ENCODE data around the gene GRIK5.
"Not testable (repeated sequence)": the region's sequence is repeated elsewhere in the genome, so short reads cannot be mapped to it uniquely, and the experiment has no call there.

The GRIK5 gene

DNA sequence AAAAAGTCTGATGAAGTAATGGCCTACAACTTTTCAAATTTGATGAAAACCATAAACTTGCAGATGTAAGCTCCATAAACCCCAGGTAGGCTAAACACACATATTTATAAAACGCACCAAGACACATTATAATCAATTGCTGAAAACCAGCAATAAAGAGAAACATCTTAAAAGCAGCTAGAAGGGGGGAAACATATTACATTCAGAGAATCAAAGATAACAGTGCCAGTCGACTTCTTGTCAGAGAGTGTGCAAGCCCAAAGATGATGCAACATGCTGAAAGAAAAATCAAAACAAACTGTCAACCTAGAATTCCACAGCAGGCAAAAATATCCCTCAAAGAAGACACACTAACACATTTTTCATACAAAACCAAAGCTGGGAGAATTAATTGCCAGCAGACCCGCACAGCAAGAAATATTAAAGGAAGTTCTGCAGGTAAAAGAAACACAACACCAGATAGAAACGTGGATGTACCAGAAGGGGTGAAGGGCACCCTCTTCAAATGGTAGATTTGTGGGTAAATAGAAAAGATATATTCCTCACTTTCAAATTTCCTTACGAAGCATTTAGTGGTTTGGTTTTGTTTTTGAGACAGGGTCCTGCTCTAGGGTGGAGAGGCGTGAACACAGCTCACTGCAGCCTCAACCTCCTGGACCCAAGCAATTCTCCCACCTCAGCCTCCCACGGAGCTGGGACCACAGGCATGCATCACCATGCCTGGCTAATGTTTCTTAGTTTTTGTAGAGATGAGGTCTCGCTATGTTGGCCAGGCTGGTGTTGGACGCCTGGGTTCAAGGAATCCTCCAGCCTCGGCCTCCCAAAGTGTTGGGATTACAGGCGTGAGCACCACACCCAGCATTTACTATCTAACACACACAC is 59.5 kb downstream of the GRIK5 start:
- DNase-seq (ENCODE audit: low spot score), result no peak

DNA sequence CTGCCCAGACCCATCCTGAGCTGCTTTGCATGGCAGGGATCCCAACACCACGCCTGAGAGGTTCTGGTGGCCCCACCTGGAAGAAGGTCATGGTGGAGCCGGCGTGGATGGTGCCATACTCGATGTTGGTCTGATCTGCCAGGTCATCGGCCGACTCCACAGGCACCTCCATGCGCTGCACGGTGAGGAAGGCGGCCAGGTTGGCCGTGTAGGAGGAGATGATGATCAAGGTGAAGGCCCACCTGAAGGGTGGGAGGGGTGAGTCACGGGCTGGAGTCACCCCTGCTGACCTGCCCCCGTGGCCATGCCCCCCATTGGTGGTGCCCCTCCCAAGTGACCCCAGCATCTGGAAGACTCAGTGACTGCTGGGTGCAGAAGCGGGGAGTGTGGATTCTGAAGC is 63.4 kb downstream of the GRIK5 start:
- DNase-seq (ENCODE audit: low spot score), result no peak

DNA sequence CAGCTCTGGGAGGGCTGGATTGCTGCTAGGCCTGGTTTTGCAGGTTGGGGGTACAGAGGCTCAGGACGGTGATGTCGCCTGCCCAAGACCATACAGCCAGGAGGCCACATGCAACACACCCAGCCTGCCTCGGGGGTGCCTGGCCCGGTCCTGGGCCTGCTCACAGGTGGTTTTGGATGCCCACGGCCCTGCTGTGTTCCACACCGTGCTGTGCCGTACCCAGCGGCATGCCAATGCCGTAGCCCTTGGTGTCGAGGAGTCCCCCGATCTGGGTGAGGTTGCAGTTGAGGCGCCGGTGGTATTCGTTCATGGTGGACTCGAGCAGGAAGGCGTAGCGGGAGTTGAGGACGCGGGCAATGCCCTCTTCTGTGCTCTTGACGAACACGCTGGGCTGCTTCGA is 64.5 kb downstream of the GRIK5 start:
- no peak for DNase-seq (ENCODE audit: low spot score)

DNA sequence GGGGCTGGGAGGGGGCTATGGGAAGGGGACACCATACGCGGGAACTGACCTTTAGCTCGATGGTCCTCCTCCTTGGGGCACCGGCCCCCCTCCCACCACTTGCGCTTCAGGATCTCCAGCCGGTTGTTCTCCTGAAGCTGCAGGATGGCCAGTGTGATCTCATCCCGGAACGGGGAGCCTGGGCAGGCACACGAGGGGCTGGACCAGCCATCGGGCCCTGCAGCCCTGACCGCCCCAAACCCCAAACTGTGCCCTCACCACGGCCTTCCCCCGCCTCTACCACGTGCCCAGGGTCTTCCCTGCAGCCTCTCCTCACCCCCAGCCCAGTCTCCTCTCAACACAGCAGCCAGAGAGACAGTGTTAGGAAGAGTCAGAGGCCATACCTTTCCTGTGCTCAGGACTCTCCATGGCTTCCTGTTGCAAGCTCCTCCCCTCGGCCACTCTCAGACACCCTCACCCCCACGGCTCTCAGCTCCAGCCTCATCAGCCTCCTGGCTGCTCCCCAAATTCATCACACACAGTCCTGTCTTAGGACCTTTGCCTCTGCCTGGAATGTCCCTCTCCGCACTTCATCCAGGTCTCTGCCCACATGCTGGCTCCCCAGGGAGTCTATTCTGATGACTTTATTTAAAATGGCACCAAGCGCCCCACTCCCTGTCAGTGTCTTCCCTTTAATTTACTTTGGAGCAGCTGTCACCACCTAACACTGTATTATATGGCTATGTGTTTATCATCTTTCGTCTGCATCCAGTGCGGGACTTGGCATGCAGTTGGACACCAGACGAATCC is 66.3 kb downstream of the GRIK5 start:
- no peak for DNase-seq (ENCODE audit: low spot score)

DNA sequence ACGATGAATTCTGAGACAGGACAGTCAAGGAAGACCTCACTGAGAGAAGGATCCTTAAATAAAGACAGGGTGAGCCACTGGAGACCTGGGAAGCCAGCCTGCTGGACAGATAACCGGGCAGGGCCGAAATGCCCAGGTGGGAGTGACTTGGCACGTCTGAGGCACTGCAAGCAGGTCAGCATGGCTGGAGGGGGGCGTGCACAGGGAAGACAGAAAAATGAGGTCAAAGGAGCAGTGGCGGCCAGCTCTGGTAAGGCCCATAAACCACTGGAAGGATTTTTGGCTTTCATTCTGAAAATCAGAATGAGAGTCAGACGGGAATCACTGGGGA is 70.2 kb downstream of the GRIK5 start:
- no peak for DNase-seq (ENCODE audit: low spot score)

DNA sequence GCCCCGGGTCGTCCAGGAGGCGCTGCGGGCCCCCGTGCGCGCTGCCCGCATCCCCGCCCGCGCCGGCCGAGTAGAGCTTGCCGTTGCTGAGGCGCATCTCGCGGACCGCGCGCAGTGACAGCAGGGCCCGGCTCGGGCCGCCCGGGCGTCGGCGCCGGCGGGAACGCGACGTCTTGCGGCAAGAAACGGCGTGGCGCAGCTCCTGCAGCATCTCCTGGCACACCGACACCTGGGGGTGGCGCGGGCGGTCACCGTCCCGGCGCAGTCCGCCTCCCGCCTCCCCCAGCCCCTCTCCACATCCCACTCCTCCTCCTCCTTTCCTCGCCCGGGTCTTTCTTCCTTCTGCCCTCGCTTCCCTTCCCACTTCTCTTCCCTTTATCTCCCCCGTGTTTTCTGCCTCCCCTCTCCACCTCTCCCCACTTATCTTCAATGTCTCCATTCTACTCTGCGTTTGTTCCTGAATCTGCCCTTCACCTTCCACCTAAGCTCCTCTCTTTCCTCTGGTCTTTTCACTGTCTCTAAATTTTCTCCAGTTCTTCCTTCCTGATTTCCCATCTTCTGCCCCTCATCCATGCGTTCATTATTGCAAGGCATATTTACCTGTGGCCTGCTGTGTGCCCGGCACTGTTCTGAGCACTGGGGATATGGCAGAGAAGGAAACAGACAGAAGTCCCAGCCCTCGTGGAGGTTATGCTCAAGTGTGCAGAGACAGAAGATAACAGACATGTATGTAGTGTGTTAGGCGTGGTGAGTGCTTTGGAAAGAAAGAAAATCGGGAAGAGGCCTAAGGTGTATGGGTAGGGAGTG is 70.7 kb downstream of the GRIK5 start:
- DNase-seq (ENCODE audit: low spot score), result no peak

DNA sequence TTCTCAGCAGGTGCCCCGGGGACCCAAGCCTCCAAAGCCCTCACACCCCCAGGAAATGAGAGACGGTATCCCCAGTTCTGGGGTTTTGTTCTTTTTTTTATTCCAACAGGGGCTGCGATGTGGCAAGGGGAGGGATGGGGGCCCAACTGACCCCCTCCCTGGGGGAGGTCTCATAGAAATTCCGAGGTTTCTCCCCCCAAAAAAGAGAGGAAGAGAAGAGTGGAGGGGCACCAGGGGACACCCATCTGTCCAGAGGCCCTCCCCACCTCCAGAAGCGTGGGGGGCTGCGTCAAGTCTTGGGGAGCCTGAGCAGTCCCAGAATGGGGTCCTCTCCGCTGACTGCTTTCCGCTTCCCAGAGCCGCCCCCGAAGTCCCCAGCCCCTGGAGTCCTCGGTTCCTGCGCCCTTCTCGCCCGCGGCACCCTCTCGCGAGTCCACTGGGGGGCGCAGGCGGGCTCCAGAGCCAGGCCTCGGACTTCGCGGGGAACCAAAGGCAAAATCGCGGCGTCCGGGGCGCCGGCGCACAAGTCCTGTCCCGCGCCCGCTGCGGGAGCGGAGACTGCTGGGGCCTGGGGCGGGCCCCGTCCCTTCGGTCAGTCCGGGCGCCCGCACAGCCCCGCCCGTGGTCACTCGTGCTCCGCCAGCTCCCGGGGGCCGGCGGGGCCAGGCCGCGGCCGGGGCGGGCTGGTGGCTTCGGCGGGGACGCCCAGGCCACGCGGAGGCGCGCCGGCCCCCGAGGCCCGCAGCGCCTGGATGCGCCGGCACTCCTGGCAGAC is 71.6 kb downstream of the GRIK5 start:
- DNase-seq (ENCODE audit: low spot score), result no peak

DNA sequence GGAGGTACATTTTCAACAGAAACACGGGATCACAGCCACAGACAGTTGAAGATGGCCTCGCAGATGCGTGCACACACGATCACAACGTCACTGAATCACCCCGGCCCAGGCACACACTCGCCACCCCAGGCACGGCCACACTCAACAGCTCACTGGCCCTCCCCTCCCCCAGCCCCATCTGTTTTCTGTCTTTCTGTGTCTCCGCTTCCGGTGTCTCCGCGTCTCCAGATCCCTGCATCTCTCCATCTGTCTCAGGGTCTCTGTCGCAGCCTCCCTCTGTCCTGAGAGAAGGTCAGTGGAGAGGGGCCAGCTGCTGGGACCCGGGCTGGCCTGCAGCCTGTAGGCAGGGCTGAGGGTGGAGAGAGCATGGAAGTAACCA is 72.2 kb downstream of the GRIK5 start:
- no peak for DNase-seq (ENCODE audit: low spot score)

DNA sequence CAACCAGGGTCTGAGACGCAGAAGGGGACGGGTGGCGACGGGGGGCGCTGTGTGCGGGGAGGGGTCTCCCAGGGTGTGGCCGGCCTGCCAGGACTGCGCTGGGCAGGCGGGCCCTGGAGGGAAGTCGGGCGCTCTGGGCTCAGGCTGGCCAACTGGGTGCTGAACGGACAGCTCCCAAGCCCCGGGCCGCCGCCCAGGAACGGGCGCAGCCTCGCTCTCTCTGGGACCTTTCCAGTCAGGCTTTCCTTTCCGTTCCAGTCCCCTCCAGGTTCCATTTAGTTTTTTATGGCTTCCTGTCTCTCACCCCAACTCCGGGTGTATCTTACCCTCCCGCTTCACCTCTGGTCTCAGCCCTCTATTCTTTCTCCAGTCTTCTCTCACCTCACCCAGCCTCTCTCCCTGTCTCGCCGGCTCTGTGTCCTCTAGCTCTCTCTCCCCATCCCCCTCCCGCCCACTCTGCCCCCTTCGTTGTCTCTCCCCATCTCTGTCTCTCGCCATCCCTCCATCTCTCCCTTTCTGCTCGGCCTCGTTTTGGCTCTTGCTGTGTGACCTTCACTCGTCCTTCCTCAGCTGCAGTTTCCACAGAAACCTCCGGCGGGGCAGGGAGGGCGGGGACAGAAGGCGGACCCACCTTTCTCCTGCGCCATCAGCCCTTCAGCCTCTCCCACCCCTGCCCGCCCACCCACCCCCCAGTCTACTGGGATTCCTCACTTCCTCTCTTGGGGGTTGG is 72.7 kb downstream of the GRIK5 start:
- DNase-seq (ENCODE audit: low spot score), result no peak

DNA sequence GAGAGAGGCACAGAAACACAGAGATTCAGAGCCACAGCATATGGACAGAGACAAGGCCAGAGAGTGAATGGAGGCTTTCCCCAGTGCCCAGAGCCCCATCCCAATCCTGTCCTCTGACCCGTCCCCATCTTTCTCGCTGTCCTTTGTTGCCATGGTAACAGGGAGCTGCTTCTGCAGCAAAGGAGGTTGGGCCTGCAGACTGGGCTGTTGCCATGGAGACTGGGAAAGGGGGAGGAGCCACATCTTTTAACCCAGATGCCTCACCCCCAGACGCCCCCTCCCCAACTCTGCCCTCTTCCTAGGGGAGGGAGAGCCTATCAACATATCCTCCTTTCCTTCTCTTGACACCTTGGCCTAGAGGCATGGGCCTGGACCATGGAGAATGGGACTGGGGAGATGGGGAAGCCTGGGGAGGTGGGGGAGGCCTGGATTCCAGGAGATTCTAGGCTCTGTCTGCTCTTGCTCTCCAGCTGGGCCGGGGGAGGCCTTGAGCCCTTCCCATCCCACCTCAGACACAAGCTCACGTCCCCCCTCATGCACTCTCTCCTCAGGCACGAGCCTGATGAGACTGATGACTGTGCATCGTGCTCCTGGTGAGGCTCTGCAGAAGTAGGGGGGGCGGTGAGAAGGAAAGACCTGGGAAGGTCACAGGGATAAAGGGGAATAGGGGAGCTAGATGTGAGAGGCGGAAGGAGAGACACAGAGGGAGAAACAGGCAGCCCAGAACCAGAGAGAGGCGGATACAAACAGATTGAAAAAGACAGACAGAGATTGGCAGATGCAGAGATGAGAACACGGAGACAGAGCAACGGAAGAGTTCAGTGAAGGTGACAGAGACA is 73.8 kb downstream of the GRIK5 start:
- DNase-seq (ENCODE audit: low spot score), result peak; percentile 63

DNA sequence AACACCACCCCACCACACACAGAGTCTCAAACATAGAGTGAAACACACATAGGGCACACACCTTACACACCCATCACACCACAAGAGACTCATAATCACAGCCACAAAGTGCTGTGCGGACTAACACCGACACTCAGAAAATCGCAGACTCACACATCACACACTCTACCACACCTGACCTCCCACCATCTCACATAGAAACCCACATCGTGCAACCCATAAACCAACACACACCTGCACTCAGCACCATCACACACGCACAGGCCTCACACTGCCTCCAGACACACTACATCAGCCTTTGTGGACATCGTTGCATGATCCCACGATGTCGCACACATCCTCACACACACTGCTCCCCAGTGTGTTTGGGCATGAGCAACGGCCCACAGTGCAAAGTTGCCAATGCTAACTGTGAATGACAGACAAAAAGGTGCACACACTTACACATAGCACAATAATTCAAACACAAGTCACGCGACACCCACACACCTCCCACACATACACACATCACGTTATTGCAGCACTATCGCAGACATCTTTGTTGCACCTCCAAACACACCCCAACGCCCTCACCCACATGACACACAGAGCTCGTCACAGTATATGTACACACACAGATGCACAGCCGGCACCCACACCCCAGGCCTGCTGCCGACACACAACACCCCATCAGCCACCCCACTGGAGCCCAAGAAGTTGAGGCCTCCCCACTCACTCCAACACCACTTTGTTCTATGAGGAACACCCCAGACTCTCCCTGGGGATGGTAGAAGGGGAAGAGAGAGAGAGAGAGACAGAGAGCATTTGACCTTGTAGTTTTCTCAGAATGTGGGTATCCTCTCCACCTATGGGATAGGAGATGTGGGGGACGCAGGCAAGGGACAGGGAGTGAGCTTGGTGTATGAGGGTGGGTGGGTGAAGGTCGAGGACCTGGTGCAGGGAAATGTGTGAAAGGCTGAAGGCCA is 74.7 kb downstream of the GRIK5 start:
- DNase-seq (ENCODE audit: low spot score), result no peak

DNA sequence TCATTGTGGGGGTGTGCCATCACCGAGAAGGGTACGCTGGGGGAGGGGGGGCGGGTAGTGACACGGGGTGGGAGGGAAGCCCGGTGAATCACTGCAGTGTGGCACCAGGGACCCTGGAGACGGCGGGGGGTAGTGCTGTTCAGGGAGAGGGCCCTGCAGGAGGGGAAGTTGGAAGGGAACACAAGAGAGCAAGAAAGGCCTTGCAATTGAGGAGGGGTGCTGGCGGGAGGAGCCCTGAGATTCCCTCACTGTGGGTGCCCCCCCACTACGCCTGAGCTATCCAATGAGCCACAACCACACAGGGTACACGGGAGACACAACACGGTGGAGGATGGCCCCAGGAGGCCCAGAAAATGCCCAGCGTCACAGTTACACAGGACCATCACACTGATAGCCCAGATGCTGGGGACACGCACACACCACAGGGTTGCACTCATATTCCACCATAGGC is 75.5 kb downstream of the GRIK5 start:
- no peak for DNase-seq (ENCODE audit: low spot score)

DNA sequence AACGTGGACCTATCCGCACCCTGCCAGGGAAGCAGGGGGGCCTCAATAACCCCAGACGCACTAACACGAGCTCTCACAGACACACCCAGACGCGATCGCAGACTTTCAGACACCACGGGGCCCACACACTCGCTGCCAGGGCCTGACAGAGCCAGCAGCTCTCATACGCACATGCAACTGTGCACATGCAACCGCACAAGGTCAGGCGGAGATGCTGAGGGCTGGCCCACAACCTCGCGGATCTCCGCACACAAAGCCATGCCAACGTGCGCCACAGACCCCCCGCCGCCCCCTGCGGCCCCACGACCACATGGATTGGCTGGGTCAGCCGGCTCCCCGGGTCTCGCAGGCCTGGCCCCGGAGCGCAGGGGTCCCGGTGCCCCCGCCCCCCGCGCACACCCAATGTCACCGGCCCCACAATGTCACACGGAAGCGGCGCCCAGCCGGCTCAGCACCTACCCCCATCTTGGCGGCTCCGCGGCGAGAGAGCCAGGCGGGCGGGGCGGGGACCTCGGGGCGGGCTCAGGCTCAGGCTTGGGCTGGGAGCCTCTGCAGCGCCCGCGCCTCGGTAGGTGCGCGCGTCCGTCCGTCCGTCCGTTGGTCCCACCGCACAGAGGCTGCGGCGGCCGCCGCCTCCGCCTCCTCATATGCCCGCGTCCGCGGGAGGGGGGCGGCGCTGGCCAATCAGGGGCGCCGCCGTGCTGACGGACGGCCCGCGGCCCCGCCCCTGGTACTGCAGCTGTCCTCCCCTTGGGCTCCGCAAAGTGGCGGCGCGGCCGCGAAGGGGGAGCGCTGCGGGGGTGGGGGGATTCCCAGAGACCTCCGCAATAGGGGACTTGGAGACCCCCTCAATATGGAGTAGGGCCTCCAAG is 76.2 kb downstream of the GRIK5 start, which contains the start of gene ATP1A3:
Gene ATP1A3, minus strand, starts transcription at position 619 of the 872 bp plus-strand sequence. Its CDS starts 154 bp downstream, at position 465.
- DNase-seq (ENCODE audit: low spot score), result peak; percentile 73

DNA sequence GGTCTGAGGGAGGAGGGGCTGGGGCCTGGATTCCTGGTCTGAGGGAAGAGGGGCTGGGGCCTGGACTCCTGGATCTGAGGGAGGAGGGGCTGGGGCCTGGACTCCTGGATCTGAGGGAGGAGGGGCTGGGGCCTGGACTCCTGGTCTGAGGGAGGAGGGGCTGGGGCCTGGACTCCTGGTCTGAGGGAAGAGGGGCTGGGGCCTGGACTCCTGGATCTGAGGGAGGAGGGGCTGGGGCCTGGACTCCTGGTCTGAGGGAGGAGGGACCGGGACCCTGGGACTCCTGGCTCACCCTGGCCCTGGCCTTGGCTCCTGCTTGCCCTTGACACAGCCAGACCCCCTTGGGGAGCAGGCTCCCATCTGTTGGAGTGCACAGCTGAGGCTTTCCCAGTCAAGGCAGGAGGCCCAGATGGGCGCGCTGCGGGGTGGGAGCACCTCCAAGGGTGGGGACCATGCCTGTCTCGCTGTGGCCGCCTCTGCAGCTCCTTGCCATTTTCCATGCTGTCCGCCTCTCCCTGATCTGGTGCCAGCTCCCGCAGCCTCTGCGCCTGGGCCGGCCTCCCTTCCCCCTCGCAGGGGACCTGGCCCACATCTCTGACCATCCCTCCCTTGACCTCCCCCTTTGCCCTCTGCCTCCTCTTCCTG is 78.0 kb downstream of the GRIK5 start:
- DNase-seq (ENCODE audit: low spot score), result not testable (repeated sequence)

DNA sequence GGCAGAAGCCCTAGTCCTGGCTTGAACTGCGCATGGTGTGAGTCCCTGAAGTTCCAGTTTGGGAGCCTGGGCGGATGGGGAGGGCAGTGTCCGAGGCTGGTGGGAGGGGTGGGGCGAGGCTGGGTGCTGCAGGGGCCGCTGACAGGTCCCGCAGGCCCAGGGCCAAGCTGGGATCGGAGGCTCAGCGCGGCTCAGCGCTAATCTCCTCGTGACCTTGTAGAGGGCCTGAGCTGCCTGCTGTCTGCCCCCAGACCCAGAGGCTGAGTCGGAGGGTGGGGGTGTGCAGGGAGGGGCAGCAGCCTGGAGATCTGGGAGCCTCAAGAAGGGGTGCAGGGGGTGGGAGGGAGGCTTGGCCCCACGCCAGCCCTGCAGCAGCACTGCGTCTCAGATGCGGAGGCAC is 79.0 kb downstream of the GRIK5 start:
- no peak for DNase-seq (ENCODE audit: low spot score)

DNA sequence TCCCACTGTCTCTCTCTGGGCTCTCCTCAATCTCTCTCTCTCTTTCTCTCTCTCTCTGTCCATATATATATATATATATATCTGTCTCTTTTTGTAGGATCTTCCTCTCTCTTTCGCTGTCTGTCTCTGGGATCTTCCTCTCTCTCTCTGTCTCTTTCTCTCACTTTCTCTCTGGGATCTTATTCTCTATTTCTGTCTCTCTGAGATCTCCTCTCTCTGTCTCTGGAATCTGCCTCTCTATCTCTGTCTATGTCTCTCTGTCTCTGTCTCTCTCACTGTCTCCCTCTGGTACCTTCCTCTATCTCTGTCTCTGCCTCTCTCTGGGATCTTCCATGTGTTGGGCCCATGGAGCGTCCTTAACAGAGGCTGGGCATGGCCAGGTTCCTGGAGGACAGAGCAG is 79.4 kb downstream of the GRIK5 start:
- no peak for DNase-seq (ENCODE audit: low spot score)

DNA sequence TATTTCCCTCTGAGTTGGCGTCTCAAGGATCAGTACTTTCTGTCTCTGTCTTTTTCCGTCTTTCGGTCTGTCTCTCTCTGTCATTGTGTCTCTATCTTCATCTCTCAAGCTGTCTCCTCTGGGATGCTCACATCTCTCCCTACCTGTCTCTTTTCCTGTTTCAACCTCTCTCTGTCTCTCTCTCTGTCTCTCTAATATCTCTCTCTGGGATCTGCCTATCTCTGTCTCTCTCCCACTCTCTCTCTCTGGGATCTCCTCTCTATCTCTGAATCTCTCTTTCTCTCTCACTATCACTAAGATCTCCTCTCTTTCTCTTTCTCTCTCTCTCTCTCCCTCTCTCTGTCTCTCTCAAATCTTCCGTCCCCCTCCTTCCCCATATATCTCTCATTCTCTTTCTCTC is 80.0 kb downstream of the GRIK5 start:
- DNase-seq (ENCODE audit: low spot score), result no peak

Data from Ammon's horn (tissue), 1 donor.